ENCODE measurements around the gene NRIP2.

NRIP2 gene

DNA sequence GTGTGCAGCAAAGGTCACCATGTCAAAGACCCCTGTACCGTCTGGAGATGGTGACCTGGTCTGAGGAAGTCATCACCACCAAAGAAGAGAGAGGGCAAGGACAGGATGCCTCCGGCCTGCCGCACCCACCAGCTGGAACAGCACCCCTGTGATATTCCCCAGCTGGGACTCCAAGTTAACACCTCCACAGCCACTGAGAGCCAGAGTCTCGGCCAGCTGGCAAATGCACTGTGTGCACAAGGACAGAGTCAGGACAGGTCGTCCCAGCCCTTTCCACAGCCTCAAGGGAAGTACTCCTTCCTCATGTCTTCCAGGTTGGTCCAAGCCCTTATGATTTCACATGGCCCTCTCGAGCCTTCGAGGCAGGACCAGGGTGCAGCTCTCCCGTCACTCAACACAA is 59.4 kb downstream of the NRIP2 start:
- no peak for DNase-seq (ENCODE audit: low read depth)

All from fibroblast of the conjunctiva (primary cell).